Inflammatory macrophage (primary cell): ENCODE measurements around the gene RBFOX2.

Experiments
- DNase-seq, 2 donors: peaks; one replicate each; pipeline ENCODE4 v3.0.0-alpha.2; 2020 to 2022

The RBFOX2 gene

DNA sequence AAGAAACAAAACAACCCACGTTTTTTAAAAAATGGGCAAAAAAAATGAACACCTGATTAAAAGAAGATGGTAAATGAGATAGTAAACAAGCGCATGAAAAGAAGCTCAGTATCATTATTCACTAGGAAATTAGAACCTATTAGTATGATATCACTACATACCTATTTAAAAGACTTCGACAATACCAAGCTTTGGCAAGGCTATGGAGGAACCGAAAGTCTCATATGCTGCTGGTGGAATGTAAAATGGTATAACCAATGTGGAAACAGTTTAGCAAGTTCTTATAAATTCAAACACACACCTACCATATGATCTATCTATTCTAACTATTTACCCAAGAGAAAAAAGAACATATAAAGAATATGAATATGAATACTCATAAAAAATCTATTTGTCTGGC, 167.2 kb downstream of the RBFOX2 start:
- DNase-seq = no peak

DNA sequence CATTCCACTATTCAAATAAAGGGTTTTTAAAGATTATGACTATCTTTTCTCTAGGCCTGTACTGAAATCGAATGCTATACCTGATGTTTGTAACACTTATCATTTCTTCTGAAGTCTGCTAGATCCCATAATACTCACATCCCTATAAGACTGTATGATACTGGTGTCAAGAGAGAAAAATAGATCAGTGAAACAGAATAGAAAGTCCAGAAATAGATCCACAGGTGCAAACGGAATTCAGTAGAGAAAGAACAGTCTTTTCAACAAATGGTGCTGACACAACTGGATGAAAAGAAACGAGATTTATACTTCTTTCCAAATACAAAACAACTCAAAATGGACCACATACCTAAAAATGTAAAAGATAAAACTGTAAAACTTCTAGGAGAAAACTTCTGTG, 167.8 kb downstream of the RBFOX2 start:
- DNase-seq = no peak

DNA sequence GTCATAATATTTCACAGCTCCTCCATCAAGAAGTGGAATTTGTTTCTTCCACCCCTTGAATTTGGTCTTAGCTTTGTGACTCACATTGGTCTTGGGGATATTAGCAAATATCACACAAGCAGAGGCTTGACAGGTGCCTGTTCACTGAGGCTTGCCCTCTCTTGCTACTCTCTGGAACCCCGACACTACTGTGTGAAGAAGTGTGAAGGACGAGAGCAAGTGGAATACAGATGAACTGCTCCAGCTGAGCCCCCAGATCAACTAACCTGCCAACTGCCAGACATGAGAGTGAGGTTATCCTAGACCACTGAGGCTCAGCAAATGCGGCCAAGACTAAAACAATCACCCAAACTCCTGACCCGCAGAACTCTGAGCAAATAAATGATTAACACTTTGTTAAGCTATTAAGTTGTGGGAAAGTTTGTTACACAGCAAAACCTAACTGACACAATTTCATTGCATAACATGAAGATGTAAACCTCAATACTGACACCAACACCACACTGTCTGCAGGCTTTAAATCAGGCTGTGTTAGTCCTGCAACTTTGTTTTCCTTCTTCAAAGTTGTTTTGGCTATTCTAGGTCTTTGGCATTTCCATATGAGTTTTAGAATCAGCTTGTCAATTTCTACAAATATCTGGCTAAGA, 168.4 kb downstream of the RBFOX2 start:
- no peak for DNase-seq

DNA sequence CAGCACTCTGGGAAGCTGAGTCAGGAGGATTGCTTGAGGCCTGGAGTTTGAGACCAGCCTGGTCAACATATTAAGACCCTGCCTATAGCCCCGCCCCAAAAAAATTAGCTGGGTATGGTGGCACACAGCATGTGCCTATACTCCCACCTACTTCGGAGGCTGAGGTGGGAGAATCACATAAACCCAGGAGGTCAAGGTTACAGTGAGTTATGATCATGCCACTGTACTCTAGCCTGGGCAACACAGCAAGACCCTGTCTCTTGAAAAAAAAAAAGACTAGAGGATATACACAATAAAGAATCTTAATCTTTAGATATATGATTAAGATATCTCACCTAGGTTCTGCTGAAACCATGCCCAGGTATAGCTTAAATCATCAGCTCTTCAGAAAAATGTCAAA, 174.3 kb downstream of the RBFOX2 start:
- no peak for DNase-seq

DNA sequence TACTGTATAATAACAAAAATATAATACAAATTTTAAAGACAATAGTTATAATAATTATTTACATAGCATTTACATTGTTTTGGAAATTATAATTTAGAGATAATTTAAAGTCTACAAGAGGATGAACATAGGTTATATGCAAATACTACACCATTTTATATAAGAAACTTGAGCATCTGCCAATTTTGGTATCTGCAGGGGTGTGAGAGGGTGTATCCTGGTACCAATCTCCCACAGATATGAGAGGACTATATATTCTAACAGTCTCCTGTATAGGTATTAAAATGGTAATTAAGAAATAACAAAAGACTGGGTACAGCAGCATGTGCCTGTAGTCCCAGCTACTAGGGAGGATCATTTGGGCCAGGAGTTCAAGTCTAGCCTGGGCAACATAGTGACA, 176.5 kb downstream of the RBFOX2 start:
- no peak for DNase-seq

DNA sequence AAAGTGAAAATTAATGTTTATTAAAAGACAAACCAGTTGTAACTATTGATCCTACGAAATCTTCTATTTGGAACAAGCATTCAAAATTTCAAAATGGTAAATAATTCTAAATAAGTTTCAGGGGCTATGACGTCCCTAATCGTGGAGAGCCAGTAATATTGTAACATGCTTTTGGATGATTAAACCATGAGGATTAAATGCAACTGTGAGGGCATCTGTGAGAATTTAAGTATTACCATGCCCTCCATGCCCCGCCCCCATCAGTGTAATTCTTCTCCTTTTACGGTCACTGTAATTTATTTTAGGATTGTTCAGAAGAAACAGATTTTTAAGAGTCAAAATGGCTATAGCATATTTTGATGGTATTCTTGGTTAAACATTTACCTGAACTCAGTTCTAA, 177.8 kb downstream of the RBFOX2 start:
- no peak for DNase-seq

DNA sequence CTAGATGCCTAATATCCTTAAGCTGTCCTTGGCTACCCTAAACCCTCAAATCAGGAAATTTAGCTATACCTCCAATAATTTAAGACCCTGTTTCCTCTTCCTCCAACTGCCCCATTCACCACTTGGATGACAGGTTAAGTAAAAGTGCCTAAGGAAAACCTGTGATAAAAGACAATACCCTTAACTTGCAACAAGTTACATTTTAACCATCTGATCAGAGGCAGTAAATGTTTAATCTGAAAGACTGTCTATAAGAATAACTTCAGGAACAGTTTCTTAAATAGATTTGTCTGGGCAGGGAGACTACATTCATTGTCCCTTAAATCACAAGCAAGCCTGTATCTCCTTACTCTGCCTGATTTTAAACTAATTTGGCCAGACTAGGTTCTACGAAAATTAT, 181.8 kb downstream of the RBFOX2 start:
- DNase-seq = no peak

DNA sequence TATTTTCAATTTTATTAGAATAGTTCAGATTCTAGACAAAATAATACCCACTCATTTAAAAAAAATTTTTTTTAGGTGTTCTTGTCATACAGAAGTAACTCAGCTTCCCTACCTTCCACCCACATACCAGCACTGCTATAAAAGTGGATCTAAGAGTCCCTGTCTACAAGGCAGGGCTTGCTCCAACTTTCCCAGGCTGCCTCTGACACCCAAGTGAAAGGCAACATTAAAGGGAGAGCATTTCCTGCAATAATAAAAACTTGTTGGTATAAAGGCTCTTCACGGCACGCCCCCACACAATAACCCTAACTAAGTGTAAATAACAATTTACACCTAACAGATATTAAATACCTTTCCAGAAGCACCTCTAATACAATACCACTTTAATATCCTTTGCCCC, 183.7 kb downstream of the RBFOX2 start:
- no peak for DNase-seq

DNA sequence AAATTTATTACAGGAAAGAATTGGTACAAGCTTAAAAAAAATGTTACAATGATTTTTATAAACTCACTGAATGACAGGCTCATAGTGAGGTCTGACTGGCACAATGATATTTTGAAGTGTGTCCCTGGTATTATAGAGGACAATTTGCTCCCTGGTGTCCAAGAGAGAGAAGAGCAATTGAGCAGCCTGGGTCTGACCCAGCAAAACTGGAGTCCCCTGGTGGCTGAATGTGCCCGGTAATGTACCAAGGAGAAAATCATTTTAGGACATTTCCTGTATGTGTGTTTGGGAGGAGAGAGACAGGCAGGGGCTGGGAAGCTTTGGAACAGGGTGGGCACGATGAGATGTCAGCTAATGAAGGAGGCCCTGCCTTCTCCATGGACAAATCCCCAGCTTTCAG, 185.7 kb downstream of the RBFOX2 start:
- DNase-seq = peak; percentile 32 to 40

DNA sequence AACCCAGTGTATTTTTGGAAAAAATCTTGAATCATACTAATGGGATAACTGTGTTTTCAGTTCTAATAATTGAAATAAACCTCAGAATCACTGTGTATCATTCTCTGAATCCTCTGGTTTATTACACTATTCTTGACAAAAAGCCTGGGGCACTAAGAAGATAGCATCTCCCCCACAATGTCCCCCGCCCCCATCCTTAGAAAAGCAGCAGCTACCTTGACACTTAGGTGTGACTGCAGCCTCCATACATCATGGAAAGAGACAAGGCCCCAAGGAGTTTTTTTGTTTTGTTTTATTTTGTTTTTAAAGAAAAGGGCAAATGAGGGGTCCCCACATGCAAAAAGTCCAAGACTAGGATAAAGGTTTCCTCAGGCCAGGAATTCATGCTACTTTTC, 186.1 kb downstream of the RBFOX2 start:
- DNase-seq = no peak

DNA sequence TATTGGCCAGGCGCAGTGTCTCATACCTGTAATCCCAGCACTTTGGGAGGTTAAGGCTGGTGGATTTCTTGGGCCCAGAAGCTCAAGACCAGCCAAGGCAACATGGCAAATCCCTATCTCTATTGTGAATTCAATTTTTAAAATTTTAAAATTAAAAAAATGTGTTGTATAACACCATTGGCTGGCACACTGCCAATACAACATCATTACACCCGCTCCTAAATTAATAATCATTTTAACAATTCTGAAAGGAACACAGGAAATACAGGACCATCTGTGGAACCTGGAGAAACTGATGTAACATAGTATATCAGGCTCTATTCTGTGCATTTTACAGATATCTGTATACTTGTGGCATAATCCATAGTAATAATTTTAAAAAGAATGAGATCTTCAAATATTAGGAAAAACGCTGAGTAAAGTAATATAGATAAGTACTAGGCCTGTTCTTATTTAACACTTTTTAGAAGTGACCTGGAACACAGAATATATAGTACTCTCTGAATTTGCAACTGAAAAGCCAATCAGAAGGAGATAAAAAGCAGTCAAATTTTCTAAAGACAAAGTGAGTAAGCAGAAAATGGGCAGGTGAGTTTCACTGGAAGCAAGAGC, 186.6 kb downstream of the RBFOX2 start:
- DNase-seq = no peak

DNA sequence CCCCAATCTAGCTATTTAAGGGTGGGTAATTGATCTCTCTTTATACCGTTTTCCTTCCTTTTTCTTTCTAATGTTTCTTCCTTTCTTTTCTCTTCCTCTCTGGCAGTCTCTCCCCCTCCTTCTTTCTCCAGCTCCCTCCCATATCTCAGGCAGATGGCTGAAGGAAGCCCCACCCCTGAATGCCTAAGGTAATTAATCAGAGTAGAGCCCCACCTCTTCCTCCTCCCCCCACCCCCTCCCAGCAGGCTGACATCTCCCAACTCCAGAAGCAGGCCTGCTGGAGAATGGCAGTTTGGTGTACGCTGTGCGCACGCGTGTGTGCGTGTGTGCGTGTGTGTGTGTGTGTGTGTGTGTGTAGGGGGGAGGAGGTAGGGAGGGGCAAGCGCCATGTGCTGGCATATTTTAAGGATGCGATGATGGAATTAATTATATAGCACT, 188.3 kb downstream of the RBFOX2 start:
- peak; percentile 11 for DNase-seq

DNA sequence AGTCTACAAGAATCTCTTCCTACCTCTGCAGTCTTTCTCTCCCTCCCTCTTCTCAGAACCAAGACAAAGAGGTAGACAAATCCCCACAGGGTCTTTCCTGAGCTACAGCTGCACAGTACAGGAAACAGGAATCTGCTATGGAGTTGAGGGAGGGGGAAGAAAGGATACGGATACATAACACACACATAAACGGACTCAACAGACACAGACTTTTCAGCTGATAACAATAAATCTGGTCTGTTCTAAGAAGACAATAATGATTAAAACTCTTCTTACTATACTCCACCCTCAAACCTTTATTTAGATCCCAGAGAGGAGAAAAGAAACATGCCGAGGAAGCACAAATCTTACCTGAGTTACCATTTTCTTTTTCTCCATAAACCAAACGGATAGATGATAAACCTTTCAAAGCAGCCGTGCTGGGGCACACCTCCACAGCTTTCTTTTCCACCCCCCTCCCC, 188.8 kb downstream of the RBFOX2 start:
- DNase-seq = no peak

DNA sequence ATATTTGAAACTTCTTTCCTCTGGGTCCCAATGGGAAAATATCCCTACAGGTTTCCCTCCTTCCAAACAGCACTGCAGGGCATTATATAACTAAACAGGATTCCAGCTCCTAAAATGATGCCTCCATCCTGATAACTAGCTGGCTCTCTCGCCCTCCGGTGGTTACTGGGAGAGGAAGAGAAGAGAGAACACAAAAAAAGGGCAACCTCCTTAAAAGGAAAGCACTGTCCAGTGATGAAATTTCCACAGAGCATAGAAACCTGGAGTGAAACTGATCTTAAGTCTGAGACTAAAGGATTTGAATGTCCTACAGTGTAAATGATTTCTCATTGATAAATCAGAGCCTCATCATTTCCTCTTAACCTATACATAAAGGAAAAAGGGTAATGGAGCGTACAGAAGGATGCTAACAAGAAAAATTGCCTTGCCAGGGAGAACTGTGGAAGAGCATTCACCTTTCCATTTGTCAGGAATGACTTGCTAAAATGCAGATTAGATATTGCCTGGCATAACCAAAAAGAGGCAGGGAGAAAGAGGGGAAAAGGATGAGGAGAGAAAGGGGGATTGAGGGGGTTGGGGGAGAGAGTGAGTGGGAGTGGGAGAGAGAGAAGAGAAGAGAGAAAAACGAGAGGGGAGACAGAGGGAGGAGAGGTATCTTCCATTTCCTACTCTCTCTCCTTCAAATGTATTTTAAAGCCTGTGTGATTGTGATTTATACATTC, 189.6 kb downstream of the RBFOX2 start:
- peak in 1 of 2 donors; percentile 14 for DNase-seq

DNA sequence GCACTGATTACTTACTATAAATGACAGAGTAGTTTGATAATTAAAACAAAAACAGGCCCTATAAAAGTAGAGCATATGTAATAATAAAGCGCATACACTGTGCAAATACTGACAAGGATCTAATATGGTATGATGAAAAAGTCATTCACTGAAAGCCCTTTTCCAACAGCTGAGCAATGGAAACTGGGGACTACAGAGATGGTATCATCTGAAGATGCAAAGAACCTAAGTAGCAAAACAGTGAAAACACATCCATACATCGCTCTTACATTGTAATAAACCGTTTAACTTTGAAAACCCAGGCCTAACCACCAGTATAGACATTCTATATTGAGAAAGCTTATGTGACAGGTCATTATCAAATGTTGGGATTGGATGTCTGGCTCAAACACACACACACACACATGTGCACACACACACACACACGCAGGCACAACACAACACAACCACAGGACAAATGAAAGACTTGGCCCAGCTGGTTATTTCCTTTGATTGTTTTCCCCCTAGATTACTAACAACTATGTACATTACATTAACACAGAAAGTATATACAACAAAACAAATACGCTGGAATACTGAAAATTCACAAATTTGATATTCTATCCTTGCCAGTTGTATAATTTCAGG, 191.4 kb downstream of the RBFOX2 start:
- DNase-seq = no peak

DNA sequence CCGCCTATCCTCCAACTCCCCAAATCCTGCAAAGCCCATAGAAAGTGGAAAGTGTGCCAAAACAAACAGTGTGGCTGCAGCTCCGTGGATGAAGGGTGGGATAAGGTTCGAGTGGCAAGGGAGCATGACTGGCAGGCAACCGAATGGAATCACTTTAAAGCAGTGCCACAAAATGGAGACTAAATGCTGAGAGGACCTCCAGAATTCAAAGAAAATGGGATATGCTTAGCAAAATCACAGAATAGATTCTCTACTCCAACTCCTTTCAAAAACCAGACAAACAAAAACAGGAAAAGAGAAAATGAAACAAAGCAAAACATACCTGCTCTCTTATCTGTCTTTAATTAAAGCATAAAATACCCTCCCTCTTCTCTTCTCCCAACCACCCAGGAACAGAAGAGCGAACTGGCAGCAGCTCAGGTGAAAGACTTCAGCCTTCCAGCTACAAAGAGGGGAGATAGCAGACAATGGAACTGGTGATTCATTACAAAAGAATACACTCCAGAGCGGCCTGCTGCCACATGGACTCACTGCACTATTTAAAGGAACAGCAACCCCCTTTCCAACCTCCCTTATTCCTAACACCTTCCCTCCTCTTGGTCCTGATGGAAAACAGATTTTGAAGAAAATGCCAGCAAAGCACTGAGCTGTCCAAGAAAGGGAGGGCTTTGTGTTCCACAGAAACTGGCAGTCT, 192.5 kb downstream of the RBFOX2 start:
- no peak for DNase-seq

DNA sequence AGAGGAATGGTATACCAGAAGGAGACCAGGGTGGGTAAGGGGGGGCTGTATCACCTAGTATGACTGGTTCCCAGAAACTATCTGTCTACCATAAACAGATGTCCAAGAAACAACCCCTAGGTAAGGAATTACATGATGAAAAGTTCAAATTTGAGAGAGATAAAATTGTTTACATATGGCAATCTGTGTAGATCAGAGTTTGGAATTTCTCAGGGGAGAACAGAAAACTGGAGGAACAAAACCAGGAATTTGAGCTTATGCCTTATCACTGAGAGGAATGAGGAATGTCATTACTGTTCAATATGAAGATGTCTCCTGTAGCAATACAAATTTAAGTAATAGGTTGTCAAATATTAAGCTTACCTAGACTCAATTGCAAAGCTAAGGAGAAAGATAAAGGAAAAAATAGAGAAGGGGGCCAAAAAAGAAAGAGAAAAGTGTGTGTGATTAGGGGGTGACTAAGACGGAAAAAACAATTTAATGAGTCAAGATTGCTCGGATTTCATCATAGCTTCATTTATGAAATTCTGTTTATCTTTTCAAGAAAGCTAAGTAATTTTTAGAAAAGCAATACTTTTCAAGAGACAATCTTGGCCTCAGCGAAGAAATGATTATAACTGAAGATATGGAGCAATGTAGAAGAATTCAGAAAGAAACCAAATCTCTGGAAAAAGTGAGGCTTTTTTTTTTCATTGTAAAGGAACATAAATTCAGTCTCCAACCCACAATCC, 193.2 kb downstream of the RBFOX2 start:
- DNase-seq = no peak

DNA sequence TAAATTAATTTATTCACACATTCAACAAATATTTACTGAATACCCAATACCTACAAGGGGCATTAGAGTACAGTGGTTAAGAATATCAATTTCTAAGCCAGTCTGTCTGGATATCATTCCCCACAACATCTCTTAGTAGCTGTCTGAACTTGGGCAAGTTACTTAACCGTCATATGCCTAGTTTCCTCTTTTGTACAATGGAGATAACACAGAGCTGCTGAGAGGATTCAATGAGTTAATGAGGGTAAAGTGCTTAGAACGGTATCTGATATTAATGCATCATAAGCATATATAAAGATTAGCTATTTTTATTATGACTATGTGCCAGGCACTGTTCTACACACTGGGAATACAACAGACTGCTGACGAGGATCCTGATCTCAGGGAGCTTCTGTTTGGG, 194.6 kb downstream of the RBFOX2 start:
- peak in 1 of 2 donors; percentile 18 for DNase-seq

DNA sequence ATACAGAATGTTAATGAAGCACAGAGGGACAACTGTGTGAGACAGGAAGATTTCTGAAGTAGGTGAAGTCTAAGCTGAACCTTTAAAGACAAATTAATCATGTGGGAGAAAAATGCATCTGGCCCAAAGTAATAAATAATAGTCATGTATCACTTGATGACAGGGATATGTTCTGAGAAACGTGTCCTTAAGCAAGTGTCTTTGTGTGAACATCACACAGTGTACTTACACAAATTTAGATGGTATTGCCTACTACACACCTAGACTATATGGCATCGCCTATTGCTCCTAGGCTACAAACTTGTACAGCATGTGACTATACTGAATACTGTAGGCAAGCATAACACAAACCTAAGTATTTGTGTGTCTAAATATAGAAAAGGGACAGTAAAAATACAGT, 198.3 kb downstream of the RBFOX2 start:
- no peak for DNase-seq

DNA sequence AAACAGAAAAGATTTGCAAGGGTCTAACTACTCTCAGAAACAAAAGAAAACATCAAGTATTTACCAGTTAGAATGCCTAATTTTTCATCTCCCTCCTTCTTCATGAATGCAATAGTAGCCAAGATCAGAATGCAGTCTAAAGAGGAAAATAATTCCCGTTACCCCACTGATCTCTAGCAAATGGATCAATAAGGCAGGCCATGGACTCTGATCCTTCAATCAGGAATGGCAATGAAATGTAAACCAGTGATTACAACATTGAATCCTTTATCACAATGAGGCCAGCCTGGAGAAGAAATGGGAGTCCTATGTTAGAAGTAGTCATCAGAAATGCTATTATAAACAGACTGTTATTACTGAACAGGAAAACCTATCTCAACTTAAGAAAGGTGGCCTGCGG, 204.4 kb downstream of the RBFOX2 start:
- no peak for DNase-seq

DNA sequence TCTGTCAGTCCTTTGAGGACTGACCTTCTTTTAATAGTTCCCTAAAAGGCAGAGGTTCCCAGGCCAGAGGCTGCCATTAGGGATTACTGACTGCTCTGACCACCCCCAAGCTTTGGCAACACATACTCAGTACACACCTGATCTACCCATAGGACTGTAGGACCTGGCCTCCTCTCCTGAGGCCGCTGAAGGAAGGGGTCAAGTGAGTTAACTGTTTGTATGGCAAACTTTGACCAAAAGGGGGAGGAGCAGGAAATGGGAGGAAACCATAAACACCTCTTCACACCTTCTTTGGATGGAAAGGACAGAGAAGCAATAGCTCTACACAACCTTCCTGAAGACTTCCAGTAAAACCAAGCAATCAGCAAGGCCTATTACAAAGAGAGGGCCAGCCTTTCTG, 207.0 kb downstream of the RBFOX2 start:
- no peak for DNase-seq

DNA sequence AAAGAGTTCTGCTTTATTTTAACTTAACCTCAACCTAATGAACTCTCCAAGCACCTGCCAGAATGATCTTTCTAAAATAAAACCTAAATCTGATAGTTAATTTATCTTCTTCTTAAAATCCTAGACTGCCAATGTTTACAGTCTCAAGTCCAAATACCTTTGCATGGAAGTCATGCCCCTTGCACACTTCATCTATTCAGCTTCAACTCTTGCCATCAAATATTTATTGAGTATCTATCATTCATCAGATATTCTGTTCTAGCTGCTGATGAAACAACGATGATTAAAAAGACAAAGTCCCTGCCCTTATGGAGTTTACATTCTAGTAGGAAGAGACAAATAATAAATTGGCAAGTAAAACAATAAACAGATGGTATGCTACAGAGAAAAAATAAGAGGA, 209.2 kb downstream of the RBFOX2 start:
- no peak for DNase-seq
